NCI-H1694 (cell line): ENCODE results near the gene CDAN1.
"Not testable (repeated sequence)": the region's sequence is repeated elsewhere in the genome, so short reads cannot be mapped to it uniquely, and the experiment has no call there.

Experiments used
- DNase-seq: peaks from one replicate; lab custom pipeline; 2025; lab: John Stamatoyannopoulos, UW

The CDAN1 gene

DNA sequence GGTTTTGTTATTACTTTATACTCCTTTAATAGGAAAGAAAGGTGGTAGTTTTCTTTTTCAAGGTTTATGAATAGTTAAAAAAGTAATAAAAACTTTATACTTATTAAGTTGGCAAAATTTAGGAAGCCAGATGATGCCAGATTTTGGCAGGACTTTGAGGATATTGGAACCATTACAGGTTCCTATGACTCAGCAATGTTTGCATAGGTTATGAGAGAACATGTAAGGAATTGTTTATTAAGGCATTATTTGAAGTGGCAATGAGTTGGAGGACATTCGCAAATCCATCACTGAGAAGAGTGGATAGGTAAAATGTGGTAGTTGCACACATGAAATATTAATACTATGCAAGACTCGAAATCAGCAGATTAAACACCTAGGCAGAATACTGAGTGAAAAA, 29.9 kb downstream of the CDAN1 start:
- DNase-seq = no peak

DNA sequence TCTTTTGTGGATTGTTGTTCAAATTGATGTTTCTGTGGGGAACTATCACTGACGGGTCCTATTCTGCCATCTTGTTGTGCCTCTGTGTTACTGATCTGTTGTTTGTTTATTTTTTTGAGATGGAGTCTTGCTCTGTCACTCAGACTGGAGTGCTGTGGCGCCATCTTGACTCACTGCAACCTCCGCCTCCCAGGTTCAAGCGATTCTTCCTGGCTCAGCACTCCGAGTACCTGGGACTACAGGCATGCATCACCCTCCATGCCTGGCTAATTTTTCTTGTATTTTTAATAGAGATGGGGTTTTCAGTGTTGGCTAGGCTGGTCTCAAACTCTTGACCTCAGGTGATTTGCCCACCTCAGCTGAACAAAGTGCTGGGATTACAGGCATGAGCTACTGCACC, 31.6 kb downstream of the CDAN1 start:
- no peak for DNase-seq

DNA sequence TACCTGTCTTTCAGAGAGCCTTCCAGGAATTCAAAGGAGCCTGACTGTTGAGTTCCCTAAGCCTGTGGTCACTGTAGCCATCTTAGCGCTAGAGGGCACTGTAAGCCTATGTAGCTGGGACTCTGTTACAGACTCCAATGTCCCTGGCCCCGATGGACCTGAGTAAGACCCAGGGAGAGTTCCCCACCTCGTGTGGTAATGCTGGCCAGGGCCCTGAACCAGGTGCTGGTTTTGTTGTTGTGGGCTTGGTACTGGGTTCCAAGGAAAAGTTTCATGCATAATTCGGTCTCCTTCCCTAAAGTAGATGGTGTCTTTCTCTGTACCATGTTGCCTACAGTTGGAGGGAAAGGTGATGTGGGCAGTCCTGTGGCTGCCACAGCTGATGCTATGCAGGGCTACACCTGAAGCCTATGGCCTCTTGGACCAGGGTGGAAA, 32.4 kb downstream of the CDAN1 start:
- DNase-seq = peak; percentile 49

DNA sequence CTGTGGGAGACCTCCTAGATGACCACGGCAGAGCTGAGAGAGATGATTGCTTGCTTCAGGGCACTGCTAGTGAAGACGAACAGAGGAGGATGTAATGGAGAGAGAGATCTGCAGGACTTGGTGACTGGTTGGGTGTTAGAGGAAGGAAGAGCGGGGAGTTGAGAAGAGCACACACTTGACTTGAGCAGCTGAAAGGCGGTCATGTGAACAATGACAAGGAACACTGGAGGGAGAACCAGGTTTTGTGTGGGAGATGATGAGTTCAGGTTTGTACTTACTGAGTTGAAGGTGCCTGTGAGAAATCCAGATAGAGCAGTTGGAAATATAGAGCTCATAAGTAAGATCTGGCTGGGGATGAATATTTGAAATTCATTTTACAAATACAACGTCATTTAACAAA, 40.3 kb downstream of the CDAN1 start:
- DNase-seq = no peak

GRCh38 chr15:42695527-42696071, 41.3 kb downstream of the CDAN1 start:
- DNase-seq = no peak

GRCh38 chr15:42694398-42694797, 42.5 kb downstream of the CDAN1 start:
- no peak for DNase-seq

DNA sequence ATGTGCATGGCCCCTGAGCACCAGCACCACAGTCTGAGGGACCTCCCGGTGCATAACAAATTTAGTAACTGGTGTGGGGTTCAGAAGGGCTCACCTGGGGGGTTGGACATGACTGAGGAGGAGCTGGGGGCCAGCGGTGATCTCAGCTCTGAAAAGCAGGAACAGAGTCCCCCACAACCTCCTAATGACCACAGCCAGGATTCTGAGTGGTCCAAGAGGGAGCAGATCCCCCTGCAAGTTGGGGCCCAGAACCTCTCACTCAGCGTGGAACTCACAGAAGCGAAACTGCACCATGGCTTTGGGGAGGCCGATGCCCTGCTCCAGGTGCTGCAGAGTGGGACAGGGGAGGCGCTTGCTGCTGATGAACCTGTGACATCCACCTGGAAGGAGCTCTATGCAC, 43.0 kb downstream of the CDAN1 start:
- DNase-seq = no peak

DNA sequence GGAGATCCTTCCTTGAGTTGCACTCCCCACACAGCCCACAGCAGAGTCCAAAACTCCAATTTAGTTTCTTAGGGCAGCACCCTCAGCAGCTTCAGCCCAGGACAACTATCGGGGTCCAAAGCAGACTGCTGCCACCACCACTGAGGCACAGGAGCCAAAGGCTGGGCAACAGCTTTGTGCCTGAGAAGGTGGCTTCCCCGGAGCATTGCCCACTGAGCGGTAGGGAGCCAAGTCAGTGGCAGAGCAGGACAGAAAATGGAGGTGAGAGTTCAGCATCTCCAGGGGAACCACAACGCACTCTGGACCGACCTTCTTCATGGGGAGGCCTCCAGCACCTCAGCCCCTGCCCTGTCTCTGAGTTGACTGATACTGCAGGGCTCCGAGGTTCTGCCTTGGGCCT, 43.4 kb downstream of the CDAN1 start:
- no peak for DNase-seq

- DNase-seq = no peak
Measured at GRCh38 chr15:42692997-42693396, 43.9 kb downstream of the CDAN1 start.

DNA sequence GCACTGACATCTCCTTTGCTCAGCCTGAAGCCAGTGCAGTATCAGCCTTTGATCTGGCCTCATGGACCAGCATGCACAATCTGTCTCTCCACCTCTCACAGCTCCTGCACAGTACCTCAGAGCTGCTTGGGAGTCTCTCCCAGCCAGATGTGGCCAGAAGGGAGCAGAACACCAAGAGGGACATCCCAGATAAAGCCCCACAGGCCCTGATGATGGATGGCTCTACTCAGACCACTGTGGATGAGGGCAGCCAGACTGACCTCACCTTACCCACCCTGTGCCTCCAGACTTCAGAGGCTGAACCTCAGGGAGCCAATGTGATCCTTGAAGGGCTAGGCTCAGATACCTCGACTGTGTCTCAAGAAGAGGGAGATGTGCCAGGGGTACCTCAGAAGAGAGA, 44.4 kb downstream of the CDAN1 start:
- DNase-seq = no peak

DNA sequence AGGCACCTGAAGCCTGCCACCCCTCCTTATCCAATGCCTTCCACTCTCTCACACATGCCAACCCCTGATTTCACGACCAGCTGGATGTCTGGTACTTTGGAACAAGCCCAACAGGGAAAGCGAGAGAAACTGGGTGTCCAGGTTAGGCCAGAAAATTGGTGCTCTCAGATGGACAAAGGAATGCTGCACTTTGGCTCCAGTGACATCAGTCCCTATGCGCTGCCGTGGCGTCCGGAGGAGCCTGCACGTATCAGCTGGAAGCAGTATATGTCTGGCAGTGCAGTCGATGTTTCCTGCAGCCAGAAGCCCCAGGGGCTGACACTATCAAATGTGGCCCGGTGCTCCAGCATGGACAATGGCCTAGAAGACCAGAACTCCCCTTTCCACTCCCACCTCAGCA, 45.2 kb downstream of the CDAN1 start:
- DNase-seq = no peak

- DNase-seq = no peak
Measured at GRCh38 chr15:42691308-42691707, 45.6 kb downstream of the CDAN1 start.

DNA sequence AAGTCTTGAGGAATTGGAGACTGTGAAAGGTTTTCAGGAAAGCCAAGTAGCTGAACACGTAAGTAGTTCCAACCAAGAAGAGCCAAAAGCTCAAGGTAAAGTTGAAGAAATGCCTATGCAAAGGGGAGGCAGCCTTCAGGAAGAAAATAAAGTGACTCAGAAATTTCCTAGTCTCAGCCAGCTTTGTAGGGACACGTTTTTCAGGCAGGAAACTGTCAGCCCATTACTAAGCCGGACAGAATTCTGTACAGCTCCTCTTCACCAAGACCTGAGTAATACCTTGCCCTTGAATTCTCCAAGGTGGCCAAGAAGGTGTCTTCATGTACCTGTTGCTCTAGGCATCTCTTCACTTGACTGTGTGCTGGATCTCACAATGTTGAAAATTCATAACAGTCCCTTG, 48.6 kb downstream of the CDAN1 start:
- DNase-seq = no peak

- no peak for DNase-seq
Measured at GRCh38 chr15:42687740-42688139, 49.2 kb downstream of the CDAN1 start.

GRCh38 chr15:42686281-42686680, 50.6 kb downstream of the CDAN1 start:
- no peak for DNase-seq

DNA sequence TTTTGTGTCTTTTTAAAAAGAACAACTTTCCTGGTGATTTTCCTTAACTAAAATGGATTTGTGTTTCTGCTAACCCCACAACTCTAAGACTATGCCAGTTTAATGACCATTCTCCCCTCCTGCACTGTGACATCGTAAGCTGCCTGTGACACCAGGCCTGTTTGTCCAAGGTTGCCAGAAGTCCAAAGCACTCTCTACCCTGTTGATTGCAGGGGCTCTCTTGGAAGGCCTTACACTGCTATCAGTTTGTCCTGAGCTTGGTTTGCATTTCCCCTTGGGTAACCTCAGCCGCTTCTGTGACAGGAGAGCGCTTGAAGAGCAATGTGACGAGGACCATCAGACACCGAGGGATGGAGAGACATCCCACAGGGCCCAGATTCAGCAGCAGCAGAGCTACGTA, 55.8 kb downstream of the CDAN1 start:
- no peak for DNase-seq

GRCh38 chr15:42680142-42680482, 56.8 kb downstream of the CDAN1 start:
- not testable (repeated sequence) for DNase-seq

GRCh38 chr15:42679285-42680141, 57.4 kb downstream of the CDAN1 start:
- DNase-seq = no peak

- no peak for DNase-seq
Measured at GRCh38 chr15:42675021-42675420, 61.9 kb downstream of the CDAN1 start.

DNA sequence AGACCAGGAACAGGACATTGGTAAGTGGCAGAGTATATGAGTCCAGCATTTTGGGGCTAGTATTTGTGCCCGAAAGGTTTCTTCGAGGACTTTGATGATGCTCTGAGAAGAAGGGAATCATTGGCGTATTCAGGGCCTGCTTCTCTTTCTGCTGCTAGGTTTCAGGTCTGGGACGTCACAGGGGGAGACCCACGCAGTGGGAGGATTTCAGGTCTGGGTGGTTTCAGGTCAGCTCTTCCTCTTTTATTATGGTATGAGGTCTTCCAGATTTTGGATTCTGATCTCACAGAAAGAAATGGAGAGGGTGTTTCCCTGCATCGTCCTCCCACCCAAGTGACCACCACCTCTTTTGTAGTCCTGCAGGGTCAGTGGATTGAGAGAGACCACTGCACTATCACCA, 62.5 kb downstream of the CDAN1 start:
- DNase-seq = no peak
